Effector memory CD4-positive, alpha-beta T cell (primary cell): Measurements from ENCODE around the gene PLCZ1.
"Not testable (repeated sequence)": the region's sequence is repeated elsewhere in the genome, so short reads cannot be mapped to it uniquely, and the experiment has no call there.

Experiments
- DNase-seq, 3 donors: peaks; one replicate each; pipeline ENCODE4 v3.0.0-alpha.2; 2020
- H3K27ac ChIP-seq: 2 replicates; pipeline ENCODE4 v1.7.0; 2013; ENCODE audit warnings: mild to moderate bottlenecking, low read length, moderate library complexity; ENCODE audit not compliant: insufficient read depth, poor library complexity, severe bottlenecking
- H3K27me3 ChIP-seq: replicated peaks from 2 replicates; pipeline ENCODE4 v1.7.0; 2013; ENCODE audit warnings: mild to moderate bottlenecking, low read length; ENCODE audit not compliant: insufficient read depth, control insufficient read depth, poor library complexity, severe bottlenecking
- H3K36me3 ChIP-seq: 2 replicates; pipeline ENCODE4 v1.7.0; 2013; ENCODE audit warnings: mild to moderate bottlenecking, low read length, moderate library complexity; ENCODE audit not compliant: control insufficient read depth, insufficient read depth
- H3K4me1 ChIP-seq: 2 replicates; pipeline ENCODE4 v1.7.0; 2013; ENCODE audit warnings: low read length, mild to moderate bottlenecking; ENCODE audit not compliant: control insufficient read depth, insufficient read depth, poor library complexity, severe bottlenecking
- H3K4me3 ChIP-seq: 2 replicates; pipeline ENCODE4 v1.7.0; 2013; ENCODE audit warnings: low read length, low read depth, mild to moderate bottlenecking; ENCODE audit not compliant: insufficient read depth, poor library complexity, severe bottlenecking
- H3K9me3 ChIP-seq: 2 replicates; pipeline ENCODE4 v1.7.0; 2013; ENCODE audit warnings: mild to moderate bottlenecking, low read length, moderate library complexity; ENCODE audit not compliant: control insufficient read depth

Gene PLCZ1

GRCh38 chr12:18716236-18716635 is 21.6 kb downstream of the PLCZ1 start:
- no peaks in the 10 kb centered on the region for H3K36me3 ChIP-seq
- no peak overlapping the region for H3K4me3 ChIP-seq
- H3K27ac ChIP-seq = no peak overlapping the region
- H3K27me3 ChIP-seq = no peaks in the 10 kb centered on the region
- no peak for DNase-seq
- H3K4me1 ChIP-seq = no peaks in the 10 kb centered on the region
- H3K9me3 ChIP-seq = no peaks in the 10 kb centered on the region

DNA sequence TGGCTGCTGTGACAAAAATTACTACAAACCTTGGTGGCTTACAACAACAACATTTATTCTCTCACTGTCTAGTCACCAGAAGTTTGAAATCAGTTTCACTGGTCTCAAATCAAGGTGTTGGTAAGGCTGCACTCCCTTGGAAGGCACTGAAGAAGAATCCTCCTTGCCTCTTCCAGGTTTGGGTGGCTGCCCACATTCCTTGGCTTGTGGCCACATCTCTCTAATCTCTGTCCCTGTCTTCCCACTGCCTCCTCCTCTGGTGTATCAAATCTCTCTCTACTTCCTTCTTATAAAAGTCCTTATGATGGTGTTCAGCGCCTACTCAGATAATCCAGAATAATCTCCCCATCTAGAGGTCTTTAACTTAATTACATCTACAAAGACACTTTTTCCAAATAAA is 31.0 kb downstream of the PLCZ1 start:
- Histone ChIP-seq H3K27ac (no peak overlapping the region), H3K4me3 (no peak overlapping the region), H3K4me1 (no peaks in the 10 kb centered on the region), H3K36me3 (no peaks in the 10 kb centered on the region), H3K27me3 (no peaks in the 10 kb centered on the region), H3K9me3 (no peaks in the 10 kb centered on the region)
- DNase-seq = no peak

DNA sequence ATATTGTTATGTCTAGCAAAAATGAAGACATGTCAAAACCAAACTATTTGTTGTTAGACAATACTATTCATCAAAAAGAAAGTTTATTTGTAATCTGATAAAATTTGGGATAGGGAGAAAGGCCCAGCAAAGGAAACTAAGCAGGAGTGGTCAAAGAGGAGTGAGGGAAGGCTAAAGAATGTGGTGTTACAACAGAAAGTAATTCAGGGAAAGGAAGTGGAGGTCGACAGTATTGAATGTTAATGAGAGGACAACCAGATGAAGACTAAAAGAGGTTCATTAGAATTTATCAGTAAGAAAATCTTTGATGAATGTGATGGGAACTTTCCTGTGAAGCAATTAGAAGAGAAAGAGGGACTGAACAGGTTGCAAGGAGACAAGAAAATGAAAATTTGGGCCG is 33.9 kb downstream of the PLCZ1 start:
- H3K4me3 ChIP-seq = no peak overlapping the region
- no peaks in the 10 kb centered on the region for H3K9me3 ChIP-seq
- H3K27me3 ChIP-seq = no peaks in the 10 kb centered on the region
- H3K27ac ChIP-seq = no peak overlapping the region
- DNase-seq = no peak
- no peaks in the 10 kb centered on the region for H3K36me3 ChIP-seq
- H3K4me1 ChIP-seq = no peaks in the 10 kb centered on the region

GRCh38 chr12:18703321-18703720 is 34.5 kb downstream of the PLCZ1 start:
- Histone ChIP-seq H3K27ac (no peak overlapping the region), H3K4me1 (no peaks in the 10 kb centered on the region), H3K36me3 (no peaks in the 10 kb centered on the region), H3K27me3 (no peaks in the 10 kb centered on the region), H3K9me3 (no peaks in the 10 kb centered on the region), H3K4me3 (no peak overlapping the region)
- no peak for DNase-seq

DNA sequence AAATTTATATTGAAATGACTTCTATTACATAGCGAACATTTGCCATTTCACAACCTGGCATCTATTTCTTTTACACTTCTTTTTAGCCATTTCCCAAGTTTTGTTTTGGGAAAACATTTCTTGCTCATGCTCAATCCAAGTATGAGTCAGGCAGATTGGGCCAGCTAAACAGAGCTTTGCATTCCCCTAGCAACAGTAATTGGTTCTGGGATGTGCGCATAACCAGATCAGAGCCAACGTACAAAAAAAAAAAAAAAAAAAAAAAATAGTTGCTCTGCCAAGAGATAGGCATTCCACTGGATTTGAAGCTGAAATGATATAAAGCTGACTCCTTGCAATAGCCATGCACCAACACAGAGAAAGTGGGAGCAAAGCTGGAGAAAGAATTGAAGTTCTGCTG is 37.5 kb downstream of the PLCZ1 start:
- Histone ChIP-seq H3K4me1 (no peaks in the 10 kb centered on the region), H3K36me3 (no peaks in the 10 kb centered on the region), H3K27ac (no peak overlapping the region), H3K27me3 (no peaks in the 10 kb centered on the region), H3K9me3 (no peaks in the 10 kb centered on the region), H3K4me3 (no peak overlapping the region)
- DNase-seq = no peak

DNA sequence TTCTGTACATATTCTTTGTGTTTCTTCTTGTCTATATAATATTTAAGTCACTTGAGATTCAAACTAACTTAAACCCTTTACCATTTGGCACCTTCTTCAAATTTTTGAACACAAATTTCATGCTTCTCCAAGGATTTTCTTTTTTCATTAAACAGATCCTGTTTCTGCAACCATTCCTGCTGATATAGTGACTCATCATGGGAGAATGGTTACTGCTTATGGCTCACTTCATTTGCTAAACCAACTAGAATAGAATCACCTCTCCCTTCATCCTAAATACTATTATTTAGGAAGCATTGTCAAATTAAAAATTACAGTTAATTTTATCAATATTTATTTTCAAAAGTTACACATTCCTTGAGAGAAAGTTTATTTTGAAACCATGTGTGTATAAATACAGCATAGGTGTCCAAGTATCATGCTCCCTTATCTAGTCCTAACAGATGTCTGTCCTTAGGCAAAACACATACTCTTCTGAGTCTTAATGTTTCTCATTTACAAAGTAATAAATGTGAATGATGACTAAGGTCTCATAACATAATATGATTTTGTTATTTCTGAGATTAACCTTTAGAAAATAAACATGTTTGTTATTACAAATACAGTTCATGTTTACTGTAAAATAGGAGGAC is 40.7 kb downstream of the PLCZ1 start:
- Histone ChIP-seq H3K27me3 (no peaks in the 10 kb centered on the region), H3K4me1 (no peaks in the 10 kb centered on the region), H3K9me3 (no peaks in the 10 kb centered on the region), H3K4me3 (no peak overlapping the region), H3K27ac (no peak overlapping the region), H3K36me3 (no peaks in the 10 kb centered on the region)
- DNase-seq = no peak

DNA sequence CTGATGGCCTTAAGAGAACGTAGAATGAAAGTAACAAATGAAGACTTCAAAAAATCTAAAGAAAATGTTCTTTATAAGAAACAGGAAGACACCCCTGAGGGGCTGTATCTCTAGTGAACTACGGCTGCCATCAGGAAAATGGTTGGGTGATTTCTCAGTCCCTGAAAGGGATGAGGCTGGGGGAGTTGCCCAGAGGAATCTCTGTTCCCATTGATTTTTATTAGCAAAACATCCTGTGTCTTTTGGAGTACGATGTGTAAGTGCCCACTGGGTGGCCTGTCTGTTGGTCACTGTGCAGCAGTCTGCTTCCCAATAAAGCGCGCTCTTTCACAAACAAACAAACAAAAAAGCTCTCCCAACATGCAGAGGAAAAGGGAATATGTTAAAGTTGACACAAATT is 43.8 kb downstream of the PLCZ1 start:
- not testable (repeated sequence) for H3K36me3 ChIP-seq, H3K4me3 ChIP-seq, H3K9me3 ChIP-seq, DNase-seq, H3K27me3 ChIP-seq, H3K4me1 ChIP-seq, H3K27ac ChIP-seq

- no peak for DNase-seq
- no peak overlapping the region for H3K4me3 ChIP-seq
- no peaks in the 10 kb centered on the region for H3K27me3 ChIP-seq
- H3K36me3 ChIP-seq = no peaks in the 10 kb centered on the region
- H3K27ac ChIP-seq = no peak overlapping the region
- H3K4me1 ChIP-seq = no peaks in the 10 kb centered on the region
- H3K9me3 ChIP-seq = no peaks in the 10 kb centered on the region
Observed at GRCh38 chr12:18690653-18691052, 47.2 kb downstream of the PLCZ1 start.

DNA sequence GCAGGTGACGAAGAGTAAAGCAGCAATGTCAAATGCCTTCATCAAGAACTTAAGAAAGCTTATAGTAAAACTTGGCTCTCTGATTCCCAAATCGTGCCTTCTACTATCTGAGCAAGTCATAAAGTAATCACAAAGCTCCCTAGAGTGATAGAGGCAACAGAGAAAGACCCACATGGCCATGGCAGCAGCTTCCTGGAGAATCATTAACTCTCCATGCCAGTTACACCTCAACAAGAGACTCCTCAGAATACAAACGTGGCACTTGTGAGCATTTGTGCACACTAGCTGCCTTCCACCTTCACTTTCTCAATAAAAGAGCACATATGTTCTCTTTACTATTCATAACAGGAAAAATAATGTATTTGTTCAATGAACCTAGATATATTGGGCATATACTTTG is 48.0 kb downstream of the PLCZ1 start:
- no peaks in the 10 kb centered on the region for H3K36me3 ChIP-seq
- no peaks in the 10 kb centered on the region for H3K27me3 ChIP-seq
- H3K27ac ChIP-seq = no peak overlapping the region
- H3K4me3 ChIP-seq = no peak overlapping the region
- H3K4me1 ChIP-seq = no peaks in the 10 kb centered on the region
- DNase-seq = no peak
- H3K9me3 ChIP-seq = no peaks in the 10 kb centered on the region

GRCh38 chr12:18684430-18684829 is 53.4 kb downstream of the PLCZ1 start:
- Histone ChIP-seq H3K27me3 (no peaks in the 10 kb centered on the region), H3K4me3 (no peak overlapping the region), H3K9me3 (no peaks in the 10 kb centered on the region), H3K36me3 (no peaks in the 10 kb centered on the region), H3K4me1 (no peaks in the 10 kb centered on the region), H3K27ac (no peak overlapping the region)
- DNase-seq = no peak
